SK-N-SH treated with all-trans-retinoic acid at 6 μM for 48 hours (cell line): ENCODE results near the gene NYAP1.

Experiments
- ARNTL ChIP-seq: fragments of 450-650 bp; formaldehyde crosslinking; IDR thresholded peaks from 2 replicates; pipeline ENCODE4 v1.5.0; 2020; ENCODE audit warnings: low read depth, mild to moderate bottlenecking, moderate library complexity, borderline replicate concordance
- CSRNP3 ChIP-seq: fragments of 250-450 bp; sonication (Bioruptor Pico); IDR thresholded peaks from 2 replicates; pipeline ENCODE4 v1.5.1; 2021; ENCODE audit warnings: mild to moderate bottlenecking, moderate library complexity
- OSR1 ChIP-seq: fragments of 250-450 bp; sonication (Bioruptor Pico); IDR thresholded peaks from 2 replicates; pipeline ENCODE4 v1.8.0; 2022; ENCODE audit warnings: moderate library complexity, mild to moderate bottlenecking, inconsistent platforms
- TOX ChIP-seq: fragments of 250-450 bp; sonication (Bioruptor Pico); IDR thresholded peaks from 2 replicates; pipeline ENCODE4 v1.8.0; 2021; ENCODE audit warnings: mild to moderate bottlenecking, moderate library complexity, borderline replicate concordance
- ZC3H10 ChIP-seq: fragments of 250-450 bp; sonication (Bioruptor Pico); IDR thresholded peaks from 2 replicates; pipeline ENCODE4 v1.5.1; 2021; ENCODE audit warnings: mild to moderate bottlenecking, moderate library complexity
- ZFP30 ChIP-seq: fragments of 450-650 bp; formaldehyde crosslinking; IDR thresholded peaks from 2 replicates; pipeline ENCODE4 v1.5.0; 2022; ENCODE audit warnings: mild to moderate bottlenecking, moderate library complexity
- ZNF70 ChIP-seq: fragments of 450-650 bp; formaldehyde crosslinking; IDR thresholded peaks from 2 replicates; pipeline ENCODE4 v1.5.0; 2020; ENCODE audit warnings: mild to moderate bottlenecking, moderate library complexity
- TF ChIP-seq, protein P1 (sequence below): fragments of 250-450 bp; sonication (Bioruptor Pico); IDR thresholded peaks from 2 replicates; pipeline ENCODE4 v1.5.1; 2020; ENCODE audit warnings: low read depth, mild to moderate bottlenecking, moderate library complexity
- TF ChIP-seq, protein P2 (sequence below): fragments of 250-450 bp; sonication (Bioruptor Pico); IDR thresholded peaks from 2 replicates; pipeline ENCODE4 v1.8.0; 2020; ENCODE audit warnings: mild to moderate bottlenecking, moderate library complexity, borderline replicate concordance

GRCh38 chr7:100543586-100543985 is 59.9 kb downstream of the NYAP1 start:
- TF ChIP-seq ARNTL (CRISPR knock-in tag) = no peak
- no peak for TF ChIP-seq ZC3H10
- no peak for TF ChIP-seq ZFP30 (CRISPR knock-in tag)
- no peak for TF ChIP-seq ZNF70
- TF ChIP-seq, protein P1, sequence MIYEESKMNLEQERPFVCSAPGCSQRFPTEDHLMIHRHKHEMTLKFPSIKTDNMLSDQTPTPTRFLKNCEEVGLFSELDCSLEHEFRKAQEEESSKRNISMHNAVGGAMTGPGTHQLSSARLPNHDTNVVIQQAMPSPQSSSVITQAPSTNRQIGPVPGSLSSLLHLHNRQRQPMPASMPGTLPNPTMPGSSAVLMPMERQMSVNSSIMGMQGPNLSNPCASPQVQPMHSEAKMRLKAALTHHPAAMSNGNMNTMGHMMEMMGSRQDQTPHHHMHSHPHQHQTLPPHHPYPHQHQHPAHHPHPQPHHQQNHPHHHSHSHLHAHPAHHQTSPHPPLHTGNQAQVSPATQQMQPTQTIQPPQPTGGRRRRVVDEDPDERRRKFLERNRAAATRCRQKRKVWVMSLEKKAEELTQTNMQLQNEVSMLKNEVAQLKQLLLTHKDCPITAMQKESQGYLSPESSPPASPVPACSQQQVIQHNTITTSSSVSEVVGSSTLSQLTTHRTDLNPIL = no peak
- no peak for TF ChIP-seq OSR1 (CRISPR knock-in tag)
- TF ChIP-seq, protein P2, sequence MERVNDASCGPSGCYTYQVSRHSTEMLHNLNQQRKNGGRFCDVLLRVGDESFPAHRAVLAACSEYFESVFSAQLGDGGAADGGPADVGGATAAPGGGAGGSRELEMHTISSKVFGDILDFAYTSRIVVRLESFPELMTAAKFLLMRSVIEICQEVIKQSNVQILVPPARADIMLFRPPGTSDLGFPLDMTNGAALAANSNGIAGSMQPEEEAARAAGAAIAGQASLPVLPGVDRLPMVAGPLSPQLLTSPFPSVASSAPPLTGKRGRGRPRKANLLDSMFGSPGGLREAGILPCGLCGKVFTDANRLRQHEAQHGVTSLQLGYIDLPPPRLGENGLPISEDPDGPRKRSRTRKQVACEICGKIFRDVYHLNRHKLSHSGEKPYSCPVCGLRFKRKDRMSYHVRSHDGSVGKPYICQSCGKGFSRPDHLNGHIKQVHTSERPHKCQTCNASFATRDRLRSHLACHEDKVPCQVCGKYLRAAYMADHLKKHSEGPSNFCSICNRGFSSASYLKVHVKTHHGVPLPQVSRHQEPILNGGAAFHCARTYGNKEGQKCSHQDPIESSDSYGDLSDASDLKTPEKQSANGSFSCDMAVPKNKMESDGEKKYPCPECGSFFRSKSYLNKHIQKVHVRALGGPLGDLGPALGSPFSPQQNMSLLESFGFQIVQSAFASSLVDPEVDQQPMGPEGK (CRISPR knock-in tag) = no peak
- TF ChIP-seq CSRNP3 (CRISPR knock-in tag) = no peak
- TF ChIP-seq TOX (CRISPR knock-in tag) = no peak
